ENCODE measurements around the gene PEMT.

The PEMT gene

DNA sequence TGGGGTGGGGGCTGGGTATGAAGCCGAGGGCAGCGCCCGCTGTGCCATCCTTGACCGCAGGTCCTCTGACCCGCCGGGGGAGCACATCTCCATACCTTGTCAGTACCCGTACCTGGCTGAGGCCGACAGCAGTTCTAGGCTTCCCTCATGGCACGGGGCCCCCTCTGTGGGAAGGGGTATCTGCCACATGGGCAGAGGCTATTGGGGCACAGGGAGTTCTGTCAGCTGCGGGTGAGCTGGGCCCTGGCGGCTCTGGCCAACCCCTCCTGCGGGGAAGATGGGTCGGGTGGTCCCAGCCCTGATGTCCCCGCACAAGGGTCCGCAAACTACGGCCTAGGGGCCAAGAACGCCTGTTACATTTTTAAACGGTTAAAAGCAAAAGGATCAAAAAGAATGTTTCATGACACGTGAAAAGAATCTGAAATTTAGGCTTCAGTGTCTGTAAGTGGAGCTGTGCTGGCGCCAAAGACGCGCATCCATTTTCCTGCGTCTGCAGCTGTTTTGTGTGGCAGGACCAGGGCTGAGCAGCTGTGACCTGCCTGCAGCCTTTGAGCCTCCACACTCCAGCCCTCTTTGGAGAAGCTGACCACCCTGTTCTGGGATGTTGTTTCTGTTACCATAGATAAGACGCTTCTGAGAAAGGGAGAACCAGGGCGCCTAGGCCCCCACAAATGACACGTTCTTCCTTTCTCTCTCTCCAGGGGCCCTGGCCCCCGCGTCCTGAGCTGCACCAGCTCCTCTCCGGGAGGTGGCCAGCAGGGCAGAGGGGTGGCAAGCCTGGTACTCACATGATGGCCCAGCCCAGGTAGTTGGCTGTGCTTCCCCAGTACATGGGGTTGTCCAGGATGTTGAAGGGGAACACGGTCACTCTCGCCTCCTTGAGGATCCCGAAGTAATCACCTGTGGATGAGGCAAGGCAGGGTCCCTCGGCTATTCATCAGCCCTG is 82.6 kb downstream of the PEMT start:
- ATAC-seq (ENCODE audit: low read depth) (no peak), DNase-seq (ENCODE audit: low spot score) (peak; percentile 52)
- Histone ChIP-seq H3K9me3 (ENCODE audit: severe bottlenecking) (no peaks in the 10 kb centered on the region), H3K4me1 (ENCODE audit: insufficient read depth, poor library complexity, severe bottlenecking) (peaks cover 6% of the 10 kb centered on the region), H3K4me3 (ENCODE audit: severe bottlenecking) (no peak overlapping the region), H3K27me3 (ENCODE audit: insufficient read depth, poor library complexity, severe bottlenecking) (no peaks in the 10 kb centered on the region), H3K27ac (ENCODE audit: poor library complexity, severe bottlenecking) (no peak overlapping the region), H3K36me3 (ENCODE audit: low read depth) (no peaks in the 10 kb centered on the region)
- no peak for TF ChIP-seq CTCF (IDR thresholded peaks at IDR 0.05; ENCODE audit: poor library complexity, severe bottlenecking)

DNA sequence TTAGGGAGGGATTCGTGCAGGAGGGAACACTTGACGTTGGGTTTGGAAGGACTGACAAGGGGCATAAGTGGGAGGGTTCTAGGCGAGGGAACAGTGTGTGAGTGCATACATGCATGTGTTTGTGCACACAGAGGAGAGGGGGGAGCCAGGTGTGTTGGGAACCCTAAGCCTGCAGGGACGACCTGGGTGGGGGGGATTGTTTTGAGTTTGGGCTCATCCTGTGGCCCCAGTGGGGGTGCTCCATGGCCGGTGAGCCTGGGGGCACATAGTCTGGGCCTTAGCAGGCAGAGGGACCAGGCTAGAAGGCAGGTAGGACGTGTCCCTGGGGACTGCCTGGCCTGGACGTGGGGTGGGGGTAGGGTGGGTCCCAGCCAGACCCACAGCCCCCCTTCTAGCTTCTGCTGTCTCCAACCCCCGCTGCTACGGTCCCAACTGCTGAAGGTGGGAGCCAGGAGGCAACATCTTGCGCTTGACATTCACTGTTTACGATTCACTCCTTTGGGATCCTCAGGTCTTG is 83.4 kb downstream of the PEMT start:
- Histone ChIP-seq H3K36me3 (ENCODE audit: low read depth) (no peaks in the 10 kb centered on the region), H3K27me3 (ENCODE audit: insufficient read depth, poor library complexity, severe bottlenecking) (no peaks in the 10 kb centered on the region), H3K27ac (ENCODE audit: poor library complexity, severe bottlenecking) (no peak overlapping the region), H3K4me1 (ENCODE audit: insufficient read depth, poor library complexity, severe bottlenecking) (peaks cover 6% of the 10 kb centered on the region), H3K9me3 (ENCODE audit: severe bottlenecking) (no peaks in the 10 kb centered on the region), H3K4me3 (ENCODE audit: severe bottlenecking) (no peak overlapping the region)
- ATAC-seq (ENCODE audit: low read depth): no peak
- TF ChIP-seq CTCF (IDR thresholded peaks at IDR 0.05; ENCODE audit: poor library complexity, severe bottlenecking): no peak
- peak; percentile 46 for DNase-seq (ENCODE audit: low spot score)

- no peaks in the 10 kb centered on the region for H3K27me3 ChIP-seq (ENCODE audit: insufficient read depth, poor library complexity, severe bottlenecking)
- no peak for TF ChIP-seq CTCF (IDR thresholded peaks at IDR 0.05; ENCODE audit: poor library complexity, severe bottlenecking)
- peak; percentile 50 for DNase-seq (ENCODE audit: low spot score)
- peaks cover 6% of the 10 kb centered on the region for H3K4me1 ChIP-seq (ENCODE audit: insufficient read depth, poor library complexity, severe bottlenecking)
- no peaks in the 10 kb centered on the region for H3K9me3 ChIP-seq (ENCODE audit: severe bottlenecking)
- H3K36me3 ChIP-seq (ENCODE audit: low read depth): no peaks in the 10 kb centered on the region
- H3K27ac ChIP-seq (ENCODE audit: poor library complexity, severe bottlenecking): no peak overlapping the region
- no peak for ATAC-seq (ENCODE audit: low read depth)
- H3K4me3 ChIP-seq (ENCODE audit: severe bottlenecking): no peak overlapping the region
Measured at GRCh38 chr17:17507465-17508011, 84.0 kb downstream of the PEMT start.

GRCh38 chr17:17506893-17507464 is 84.5 kb downstream of the PEMT start:
- DNase-seq (ENCODE audit: low spot score) (peak; percentile 66), ATAC-seq (ENCODE audit: low read depth) (no peak)
- no peak for TF ChIP-seq CTCF (IDR thresholded peaks at IDR 0.05; ENCODE audit: poor library complexity, severe bottlenecking)
- no peak overlapping the region for H3K4me3 ChIP-seq (ENCODE audit: severe bottlenecking)
- H3K36me3 ChIP-seq (ENCODE audit: low read depth): no peaks in the 10 kb centered on the region
- H3K27ac ChIP-seq (ENCODE audit: poor library complexity, severe bottlenecking): no peak overlapping the region
- H3K27me3 ChIP-seq (ENCODE audit: insufficient read depth, poor library complexity, severe bottlenecking): no peaks in the 10 kb centered on the region
- H3K9me3 ChIP-seq (ENCODE audit: severe bottlenecking): no peaks in the 10 kb centered on the region
- peaks cover 3% of the 10 kb centered on the region for H3K4me1 ChIP-seq (ENCODE audit: insufficient read depth, poor library complexity, severe bottlenecking)

Data from RWPE2 (cell line).